HepG2 (cell line): ENCODE measurements around the gene NEDD8. TPM values are rescaled to one million over a fixed set of nuclear protein-coding genes. Genes with fewer than 3 reads are reported as not detected.
A peak's percentile ranks its signal among the peaks of the same experiment; 100 is the strongest.

Source experiments
- ATAC-seq: fragments of 200-7000 bp; cut with Tn5 transposase; 3 replicates; pipeline ENCODE4 v1.9.1; 2020; ENCODE audit warnings: mild to moderate bottlenecking, moderate library complexity
- BruUV-seq: library from RNA; stranded (reverse); fragments of 400-500 nt; replicated peaks from 2 replicates; lab custom pipeline; 2021; lab: Mats Ljungman, UMichigan
- CTCF ChIA-PET: fragments of 300-600 bp; formaldehyde crosslinking; extraction: SDS; loops from one replicate; lab custom pipeline; 2021; ENCODE audit warnings: low total read pairs, inconsistent platforms, low intra/inter-chr PET ratio; lab: Yijun Ruan, JAX
- POLR2A ChIA-PET: fragments of 350-600 bp; sonication (Branson Sonifier 250); formaldehyde crosslinking; loops from one replicate; lab custom pipeline; 2020; ENCODE audit warnings: antibody characterized with exemption, inconsistent platforms; lab: Yijun Ruan, JAX
- DNase-seq: peaks from one replicate; pipeline ENCODE4 v3.0.0-alpha.2; 2015; ENCODE audit warnings: low spot score
- FAIRE-seq: peaks from 3 replicates; lab custom pipeline; 2011; peaks lifted over from hg19 to GRCh38; lab: Jason Lieb, UNC
- H2AFZ ChIP-seq: one replicate; pipeline ENCODE4 v1.6.1; 2011; ENCODE audit warnings: low read length, inconsistent platforms
- H3K27ac ChIP-seq: fragments of 300-600 bp; 3 replicates; pipeline ENCODE4 v1.8.0; 2011; ENCODE audit warnings: mixed run types, mild to moderate bottlenecking, mixed read lengths, low read length, inconsistent platforms; ENCODE audit not compliant: insufficient read depth; ENCODE audit errors: extremely low read length
- H3K27me3 ChIP-seq, 2 experiments: fragments of 200-600 bp in 1 of 2; 2 replicates in 1 of 2; 3 replicates in 1 of 2; pipeline versions ENCODE4 v1.6.0 to v1.8.0; 2011; ENCODE audit warnings: low read length in 2 of 2, mild to moderate bottlenecking in 2 of 2, moderate library complexity in 2 of 2, inconsistent platforms in 1 of 2; ENCODE audit not compliant: insufficient read depth in 2 of 2, control insufficient read depth in 1 of 2
- H3K36me3 ChIP-seq, 2 experiments: fragments of 200-600 bp in 1 of 2; replicated peaks in 1 of 2; 2 replicates in 1 of 2; 3 replicates in 1 of 2; pipeline versions ENCODE4 v1.5.1 to v1.8.0; 2011; ENCODE audit warnings: low read length in 2 of 2, inconsistent platforms in 1 of 2; ENCODE audit not compliant: insufficient read depth in 2 of 2, control insufficient read depth in 1 of 2
- H3K4me1 ChIP-seq: 2 replicates; pipeline ENCODE4 v1.5.1; 2012; ENCODE audit warnings: low read length, inconsistent platforms; ENCODE audit not compliant: insufficient read depth
- H3K4me2 ChIP-seq: 2 replicates; pipeline ENCODE4 v1.6.0; 2011; ENCODE audit warnings: low read depth, low read length, inconsistent platforms
- H3K4me3 ChIP-seq, 3 experiments: fragments of 200-600 bp in 1 of 3; sonication (generic), shearing (Covaris generic) in 1 of 3; replicated peaks in 1 of 3; 2 replicates each; pipeline ENCODE4 v1.5.1; 2011 to 2016; ENCODE audit warnings: low read length in 3 of 3, inconsistent platforms in 2 of 3, low read depth in 2 of 3, mild to moderate bottlenecking in 2 of 3, control low read depth in 1 of 3, mixed read lengths in 1 of 3; ENCODE audit not compliant: insufficient read depth in 1 of 3
- H3K79me2 ChIP-seq: one replicate; pipeline ENCODE4 v1.6.1; 2011; ENCODE audit warnings: low read length, inconsistent platforms; ENCODE audit not compliant: insufficient read depth
- H3K9ac ChIP-seq: 2 replicates; pipeline ENCODE4 v1.6.0; 2011; ENCODE audit warnings: mild to moderate bottlenecking, low read depth, low read length, inconsistent platforms; ENCODE audit not compliant: insufficient read depth
- H3K9me3 ChIP-seq: 2 replicates; pipeline ENCODE4 v1.5.1; 2012; ENCODE audit warnings: mild to moderate bottlenecking, low read length
- H4K20me1 ChIP-seq: 2 replicates; pipeline ENCODE4 v1.6.0; 2011; ENCODE audit warnings: inconsistent platforms, mild to moderate bottlenecking, low read length, moderate library complexity; ENCODE audit not compliant: insufficient read depth
- EP300 ChIP-seq, 3 experiments: sonication (generic) in 1 of 3; formaldehyde crosslinking in 1 of 3; IDR thresholded peaks; 2 replicates each; pipeline versions ENCODE4 v1.5.1 to v1.6.1; 2011 to 2020; ENCODE audit warnings: low read depth in 2 of 3, low read length in 2 of 3, borderline replicate concordance in 1 of 3, improper control_type of control experiment in 1 of 3, mild to moderate bottlenecking in 1 of 3, missing genetic modification reagents in 1 of 3, moderate library complexity in 1 of 3
- ETS1 ChIP-seq: sonication (generic); formaldehyde crosslinking; IDR thresholded peaks from 2 replicates; pipeline ENCODE4 v1.4.0; 2020; ENCODE audit warnings: missing genetic modification reagents
- NFIB ChIP-seq: sonication (generic); formaldehyde crosslinking; IDR thresholded peaks from 2 replicates; pipeline ENCODE4 v1.9.0; 2021; ENCODE audit warnings: missing genetic modification reagents, mild to moderate bottlenecking, borderline replicate concordance
- PHF8 ChIP-seq: sonication (generic); formaldehyde crosslinking; IDR thresholded peaks from 2 replicates; pipeline ENCODE4 v1.5.0; 2020; ENCODE audit warnings: missing genetic modification reagents
- SMC3 ChIP-seq: IDR thresholded peaks from 2 replicates; pipeline ENCODE4 v1.6.1; 2011; ENCODE audit warnings: low read length, improper control_type of control experiment
- TBP ChIP-seq: sonication (generic); formaldehyde crosslinking; IDR thresholded peaks from 2 replicates; pipeline ENCODE4 v1.5.0; 2020; ENCODE audit warnings: missing genetic modification reagents
- ZBTB1 ChIP-seq: sonication (generic); formaldehyde crosslinking; IDR thresholded peaks from 2 replicates; pipeline ENCODE4 v1.4.0; 2020; ENCODE audit warnings: missing genetic modification reagents, borderline replicate concordance
- ZNF343 ChIP-seq: sonication (generic); formaldehyde crosslinking; IDR thresholded peaks from 2 replicates; pipeline ENCODE4 v1.4.0; 2020; ENCODE audit warnings: mild to moderate bottlenecking, missing genetic modification reagents
- ZNF512 ChIP-seq: sonication (generic); formaldehyde crosslinking; IDR thresholded peaks from 2 replicates; pipeline ENCODE4 v1.4.0; 2020; ENCODE audit warnings: mild to moderate bottlenecking, missing genetic modification reagents
- ZZZ3 ChIP-seq: sonication (generic); formaldehyde crosslinking; IDR thresholded peaks from 2 replicates; pipeline ENCODE4 v1.4.0; 2020; ENCODE audit warnings: missing genetic modification reagents, mild to moderate bottlenecking, borderline replicate concordance
- WGBS: methylation state at CpG from one replicate; pipeline ENCODE4 v1.1.6; 2017; ENCODE audit warnings: low lambda C conversion rate; 5-methylcytosine and 5-hydroxymethylcytosine counted together
- in situ Hi-C: cut with HindIII; loops from 2 replicates; pipeline ENCODE4 v1.10.0; 2017; ENCODE audit warnings: low pct_unique_long_range_greater_than_20kb; ENCODE audit not compliant: extremely low pct_ligation_motif_present
- intact Hi-C: fragments of 100-400 bp; cut with micrococcal nuclease; formaldehyde crosslinking; loops from one replicate; pipeline ENCODE4 v1.10.0; 2022; ENCODE audit not compliant: unreplicated experiment
- polyA plus RNA-seq, 8 experiments: library from polyadenylated mRNA; depleted of rRNA in 3 of 8; stranded (reverse) in 7 of 8; unstranded in 1 of 8; fragments of >200 nt; fragmentation: Illumina TruSeq in 4 of 8; extraction: Trizol in 4 of 8; gene quantifications; 2 replicates each; pipeline versions ENCODE4 v1.2.1 to v1.2.3, GENCODE V29; 2011 to 2016; ENCODE audit warnings: low read depth in 4 of 8, missing spikeins in 1 of 8, mixed read lengths in 1 of 8; ENCODE audit not compliant: insufficient read depth in 1 of 8
- total RNA-seq, 5 experiments: library from RNA; depleted of rRNA; stranded (reverse); fragments of >200 nt; fragmentation: Illumina TruSeq; extraction: Trizol; gene quantifications; 2 replicates each; pipeline ENCODE4 v1.2.3, GENCODE V29; 2016; ENCODE audit warnings: low read depth in 1 of 5

The NEDD8 gene
- total and polyA plus RNA-seq, 2 of the 13 experiments (the other 11 are each of a cell fraction or from before 2014, with no cell fraction given) = 535 to 713 TPM

DNA sequence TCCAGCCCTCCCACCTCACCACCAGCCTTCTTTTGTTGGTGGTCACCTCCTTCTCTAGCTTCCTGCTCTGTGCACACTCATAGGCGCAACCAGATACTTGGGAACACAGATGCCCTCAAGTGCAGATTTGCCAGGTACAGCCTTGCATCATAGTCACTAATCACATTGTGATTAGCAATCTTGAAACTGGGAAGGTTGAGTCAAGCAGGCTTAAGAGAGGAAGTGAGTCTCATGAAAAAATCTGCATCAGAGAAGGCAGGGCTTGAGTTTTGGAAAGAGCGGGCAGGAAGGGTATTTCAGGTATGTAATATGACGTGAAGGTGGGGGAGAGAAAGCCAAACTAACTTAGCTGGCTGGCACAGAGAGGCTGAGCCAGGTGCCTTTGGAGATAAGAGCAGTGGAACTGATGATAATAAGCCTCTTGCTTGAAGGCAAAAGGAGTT, 42.0 kb upstream of the NEDD8 start:
- Histone ChIP-seq H3K4me1 (peaks cover 22% of the 10 kb centered on the region), H3K79me2 (peaks cover 7% of the 10 kb centered on the region), H3K4me3 (no peak overlapping the region), H3K27ac (no peak overlapping the region), H3K9ac (no peak overlapping the region), H3K27me3 (no peaks in the 10 kb centered on the region; a peak in 1 of 5 replicates), H4K20me1 (no peaks in the 10 kb centered on the region), H3K36me3 (peaks cover 0 to 2% of the 10 kb centered on the region in 2 experiments; a peak in 1 of 5 replicates), H3K9me3 (no peaks in the 10 kb centered on the region), H2AFZ (no peak overlapping the region), H3K4me2 (no peak overlapping the region)
- FAIRE-seq (no peak), DNase-seq (no peak), ATAC-seq (no peak)
- ChIA-PET POLR2A (interaction anchor here (0.6 to 16.5 kb wide), 6 partner anchors 8 to 85 kb away, joined by 3 to 435 read pairs (median 3); partner anchors contain the start of gene TINF2), CTCF (interaction anchor here (1.1 to 1.4 kb wide), 2 partner anchors 24 to 31 kb away, joined by 3 to 4 read pairs; partner anchors contain the start of gene TINF2)
- BruUV-seq = no TSS peak
- TF ChIP-seq NFIB (CRISPR knock-in tag) = 0 out of 2 replicates have a peak, but pooled peaks have one; percentile 77
- 0 out of 2 replicates have a peak, but pooled peaks have one; percentile 0 for TF ChIP-seq ZZZ3
- TF ChIP-seq ETS1 (CRISPR knock-in tag) = no peak
- TF ChIP-seq SMC3 = no peak
- no peak for TF ChIP-seq EP300 (IDR thresholded peaks at IDR 0.05; ENCODE audit: low read depth in 2 of 2, low read length in 2 of 2)
- TF ChIP-seq EP300 (CRISPR knock-in tag; IDR thresholded peaks at IDR 0.05; ENCODE audit: borderline replicate concordance) = no peak
- TF ChIP-seq ZNF343 (CRISPR knock-in tag) = 0 out of 2 replicates have a peak, but pooled peaks have one; percentile 4
- no peak for TF ChIP-seq TBP (CRISPR knock-in tag)
- no peak for TF ChIP-seq ZBTB1 (CRISPR knock-in tag)
- no peak for TF ChIP-seq ZNF512 (CRISPR knock-in tag)
- TF ChIP-seq PHF8 (CRISPR knock-in tag) = no peak
- in situ Hi-C loops (no loop called here), intact Hi-C loops (no loop called here)
- 96% methylated on average over 3 of the region's 3 CpGs for WGBS
